GM10266 (cell line): ENCODE results near the gene URGCP.

ENCODE experiments used
- DNase-seq: peaks from one replicate; pipeline ENCODE4 v3.0.0; 2012; ENCODE audit errors: extremely low spot score
- CTCF ChIP-seq: IDR thresholded peaks from 2 replicates; pipeline ENCODE4 v1.5.1; 2012; ENCODE audit warnings: mild to moderate bottlenecking, low read depth; ENCODE audit not compliant: control insufficient read depth, insufficient read depth; ENCODE audit errors: missing control alignments

The URGCP gene

GRCh38 chr7:43868681-43869005, 37.8 kb downstream of the URGCP start:
- no peak for DNase-seq
- no peak for TF ChIP-seq CTCF

DNA sequence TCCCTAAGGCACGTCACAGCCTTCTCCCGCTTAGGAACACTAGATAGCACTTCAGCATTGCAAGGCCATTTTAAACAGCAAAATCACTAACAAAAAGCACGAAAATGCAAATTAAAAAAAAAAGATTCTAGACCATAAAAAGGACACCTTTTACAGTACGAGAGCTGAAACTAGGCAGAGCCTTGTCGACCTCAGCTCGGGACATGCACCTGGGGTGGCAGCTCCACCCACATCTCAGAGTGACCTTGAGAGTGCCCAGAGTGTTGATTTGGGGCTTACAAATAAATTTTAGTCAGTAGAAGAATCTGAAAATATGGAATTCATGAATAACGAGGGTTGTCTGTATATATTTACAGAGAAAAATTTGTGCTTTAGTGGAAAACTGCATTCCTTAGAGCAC, 38.2 kb downstream of the URGCP start:
- TF ChIP-seq CTCF, result no peak
- no peak for DNase-seq

- DNase-seq, result no peak
Measured at GRCh38 chr7:43865277-43865676, 41.1 kb downstream of the URGCP start.

DNA sequence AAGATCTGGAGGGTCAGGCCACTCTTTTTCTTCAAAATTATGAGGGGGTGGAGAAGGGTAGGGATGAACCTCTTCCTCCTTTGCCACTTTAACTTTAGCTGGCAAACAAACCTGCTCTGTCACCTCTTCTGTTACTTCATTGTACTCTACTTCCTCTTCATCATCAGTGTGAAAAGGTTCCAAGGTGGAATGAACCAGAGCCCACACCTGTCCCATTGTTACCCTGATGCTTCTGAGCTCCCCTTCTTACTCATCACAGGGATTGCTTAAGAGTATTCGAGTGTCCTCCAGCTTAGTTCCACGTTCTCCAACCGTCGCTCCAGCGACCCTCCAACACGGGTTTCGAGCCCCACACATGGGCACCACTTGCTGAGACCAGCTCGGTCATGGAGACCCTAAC, 42.3 kb downstream of the URGCP start:
- TF ChIP-seq CTCF, result no peak
- no peak for DNase-seq

More at GRCh38 chr7:43865277-43865676, 41.1 kb downstream of the URGCP start:
- TF ChIP-seq CTCF, result no peak

GRCh38 chr7:43856996-43857395, 49.4 kb downstream of the URGCP start:
- DNase-seq, result no peak
- TF ChIP-seq CTCF, result no peak

- no peak for TF ChIP-seq CTCF
Measured at GRCh38 chr7:43856316-43856715, 50.1 kb downstream of the URGCP start.

GRCh38 chr7:43855176-43855575, 51.2 kb downstream of the URGCP start:
- no peak for TF ChIP-seq CTCF
- no peak for DNase-seq

More at GRCh38 chr7:43856316-43856715, 50.1 kb downstream of the URGCP start:
- no peak for DNase-seq

GRCh38 chr7:43851805-43852204, 54.6 kb downstream of the URGCP start:
- TF ChIP-seq CTCF, result no peak

More at GRCh38 chr7:43851805-43852204, 54.6 kb downstream of the URGCP start:
- DNase-seq, result no peak
